Progenitor cell of endocrine pancreas (in vitro differentiated cells): ENCODE data around the gene MYOC. TPM values are rescaled to one million over a fixed set of nuclear protein-coding genes. Genes with fewer than 3 reads are reported as not detected.

ENCODE experiments used
- DNase-seq: peaks from one replicate; pipeline ENCODE4 v3.0.0; 2021; ENCODE audit warnings: low spot score; ENCODE audit not compliant: unreplicated experiment
- H3K27ac Mint-ChIP-seq: 2 replicates; pipeline ENCODE4 v1.8.0; 2021; ENCODE audit warnings: mild to moderate bottlenecking, moderate library complexity, mixed read lengths
- H3K27me3 Mint-ChIP-seq: 2 replicates; pipeline ENCODE4 v1.8.0; 2021; ENCODE audit warnings: mixed read lengths
- H3K36me3 Mint-ChIP-seq: 2 replicates; pipeline ENCODE4 v1.8.0; 2022; ENCODE audit warnings: mixed read lengths; ENCODE audit not compliant: insufficient read depth
- H3K4me1 Mint-ChIP-seq: 2 replicates; pipeline ENCODE4 v1.8.0; 2021; ENCODE audit warnings: low read depth, mixed read lengths
- H3K4me3 Mint-ChIP-seq: 2 replicates; pipeline ENCODE4 v1.8.0; 2021; ENCODE audit warnings: low read depth, mild to moderate bottlenecking, moderate library complexity, mixed read lengths
- H3K9me3 Mint-ChIP-seq: 2 replicates; pipeline ENCODE4 v1.8.0; 2021; ENCODE audit warnings: low read depth, mixed read lengths
- CTCF ChIP-seq: fragments of 200-600 bp; sonication (generic); IDR thresholded peaks from one replicate; pipeline ENCODE4 v1.5.0; 2021; ENCODE audit warnings: antibody characterized with exemption, mild to moderate bottlenecking; ENCODE audit not compliant: unreplicated experiment
- total RNA-seq: library from RNA; stranded (reverse); gene quantifications from 2 replicates; pipeline ENCODE4 v1.2.1, GENCODE V29; 2021

The MYOC gene
- total RNA-seq, 1 donor from 2014 or later, result not detected

- DNase-seq, result no peak
- Mint-ChIP-seq H3K27ac (no peak overlapping the region), H3K27me3 (peaks cover 6% of the 10 kb centered on the region), H3K4me3 (no peak overlapping the region), H3K36me3 (no peaks in the 10 kb centered on the region), H3K9me3 (no peaks in the 10 kb centered on the region), H3K4me1 (peaks cover 13% of the 10 kb centered on the region)
- TF ChIP-seq CTCF, result no peak
Observed at GRCh38 chr1:171655746-171656116, 3.2 kb upstream of the MYOC start.

- peaks cover 11% of the 10 kb centered on the region for H3K4me1 Mint-ChIP-seq
- no peaks in the 10 kb centered on the region for H3K36me3 Mint-ChIP-seq
- no peak overlapping the region for H3K4me3 Mint-ChIP-seq
- H3K27me3 Mint-ChIP-seq, result peaks cover 6% of the 10 kb centered on the region
- no peaks in the 10 kb centered on the region for H3K9me3 Mint-ChIP-seq
- DNase-seq, result no peak
- TF ChIP-seq CTCF, result peak; percentile 59
- no peak overlapping the region for H3K27ac Mint-ChIP-seq
Observed at GRCh38 chr1:171654942-171655745, 2.7 kb upstream of the MYOC start.

- H3K27ac Mint-ChIP-seq, result no peak overlapping the region
Observed at GRCh38 chr1:171654201-171654941, 1.9 kb upstream of the MYOC start.

GRCh38 chr1:171653796-171654195, 1.3 kb upstream of the MYOC start:
- TF ChIP-seq CTCF, result no peak
- Mint-ChIP-seq H3K27me3 (peaks cover 6% of the 10 kb centered on the region), H3K36me3 (no peaks in the 10 kb centered on the region), H3K4me3 (no peak overlapping the region), H3K4me1 (peaks cover 11% of the 10 kb centered on the region), H3K9me3 (no peaks in the 10 kb centered on the region), H3K27ac (no peak overlapping the region)
- no peak for DNase-seq

More at GRCh38 chr1:171654201-171654941, 1.9 kb upstream of the MYOC start:
- no peak for DNase-seq
- no peak overlapping the region for H3K4me3 Mint-ChIP-seq
- TF ChIP-seq CTCF, result no peak
- H3K27me3 Mint-ChIP-seq, result peaks cover 6% of the 10 kb centered on the region
- no peaks in the 10 kb centered on the region for H3K9me3 Mint-ChIP-seq
- peaks cover 11% of the 10 kb centered on the region for H3K4me1 Mint-ChIP-seq
- H3K36me3 Mint-ChIP-seq, result no peaks in the 10 kb centered on the region

- peaks cover 4% of the 10 kb centered on the region for H3K4me1 Mint-ChIP-seq
- DNase-seq, result no peak
- no peak for TF ChIP-seq CTCF
Observed at GRCh38 chr1:171646249-171646560, 6.3 kb downstream of the MYOC start.

More at GRCh38 chr1:171646249-171646560, 6.3 kb downstream of the MYOC start:
- Mint-ChIP-seq H3K9me3 (no peaks in the 10 kb centered on the region), H3K27me3 (peaks cover 3% of the 10 kb centered on the region), H3K36me3 (no peaks in the 10 kb centered on the region), H3K4me3 (no peak overlapping the region), H3K27ac (no peak overlapping the region)
